Heart left ventricle (tissue), 16 donors: Measurements from ENCODE around the gene RAVER1. TPM values are rescaled to one million over a fixed set of nuclear protein-coding genes. Genes with fewer than 3 reads are reported as not detected.
A peak's percentile ranks its signal among the peaks of the same experiment; 100 is the strongest.
"Not testable (repeated sequence)": the region's sequence is repeated elsewhere in the genome, so short reads cannot be mapped to it uniquely, and the experiment has no call there.

Experiments used
- ATAC-seq, 4 donors: fragments of 200-7000 bp; cut with Tn5 transposase; one replicate each; pipeline ENCODE4 v1.9.1; 2020 to 2022; ENCODE audit warnings: moderate library complexity in 4 of 4, mild to moderate bottlenecking in 3 of 4, moderate number of reproducible peaks in 1 of 4
- DNase-seq, 5 donors: peaks; one replicate each; pipeline ENCODE4 v3.0.0-alpha.2; 2020
- H3K27ac ChIP-seq, 12 donors: fragments of 200-600 bp; sonication (generic) in 4 of 12; one replicate each; pipeline versions ENCODE4 v1.5.0 to v1.8.0; 2016 to 2022; ENCODE audit warnings: mild to moderate bottlenecking in 2 of 12
- H3K27me3 ChIP-seq, 9 donors: fragments of 200-600 bp; sonication (generic) in 2 of 9; one replicate each; pipeline versions ENCODE4 v1.5.1 to v1.8.0; 2016 to 2022; ENCODE audit warnings: mild to moderate bottlenecking in 3 of 9
- H3K36me3 ChIP-seq, 9 donors: fragments of 200-600 bp; sonication (generic) in 2 of 9; one replicate each; pipeline versions ENCODE4 v1.5.0 to v1.8.0; 2018 to 2022; ENCODE audit warnings: mild to moderate bottlenecking in 2 of 9
- H3K4me1 ChIP-seq, 12 donors: fragments of 200-600 bp; sonication (generic) in 4 of 12; one replicate each; pipeline versions ENCODE4 v1.5.0 to v1.8.0; 2016 to 2022; ENCODE audit warnings: mild to moderate bottlenecking in 3 of 12
- H3K4me3 ChIP-seq, 12 donors: fragments of 200-600 bp; sonication (generic) in 4 of 12; one replicate each; pipeline versions ENCODE4 v1.5.0 to v1.8.0; 2017 to 2022; ENCODE audit warnings: mild to moderate bottlenecking in 9 of 12, moderate library complexity in 4 of 12
- H3K9me3 ChIP-seq, 12 donors: fragments of 200-600 bp; sonication (generic) in 4 of 12; one replicate each; pipeline versions ENCODE4 v1.5.0 to v1.8.0; 2016 to 2022; ENCODE audit warnings: mild to moderate bottlenecking in 1 of 12
- CTCF ChIP-seq, 12 donors: fragments of 200-600 bp; sonication (generic) in 4 of 12; IDR thresholded peaks; one replicate each; pipeline versions ENCODE4 v1.5.0 to v1.8.0; 2018 to 2022; ENCODE audit warnings: antibody characterized with exemption in 12 of 12, mild to moderate bottlenecking in 5 of 12
- POLR2A ChIP-seq, 2 donors: fragments of 450-650 bp; IDR thresholded peaks; one replicate each; pipeline ENCODE4 v1.6.1; 2017; ENCODE audit warnings: antibody characterized with exemption in 2 of 2, mild to moderate bottlenecking in 2 of 2, moderate library complexity in 2 of 2
- WGBS, 4 donors: extraction: QIAGEN DNeasy Blood & Tissue Kit in 2 of 4; methylation state at CpG; one replicate each; pipeline versions ENCODE4 v1.1.5 to v1.1.7; 2013 to 2018; 5-methylcytosine and 5-hydroxymethylcytosine counted together
- intact Hi-C, 10 donors: fragments of 100-400 bp; cut with DNase I; formaldehyde crosslinking; loops; one replicate each; pipeline versions ENCODE4 v1.11.1 to v1.14.2; 2022
- polyA plus RNA-seq, 2 donors: library from polyadenylated mRNA; stranded (reverse); fragments of 200-250 nt; gene quantifications; one replicate each; pipeline ENCODE4 v1.2.3, GENCODE V29; 2013
- total RNA-seq, 9 donors: library from RNA; depleted of rRNA in 2 of 9; stranded (reverse); fragments of >200 nt in 2 of 9; fragmentation: NEBNext Ultra II Directional in 3 of 9; extraction: Animal tissue kit (Norgen Biotek cat#: 25700) in 3 of 9; gene quantifications; one replicate each; pipeline versions ENCODE4 v1.1.0 to v1.2.4, GENCODE V29; 2016 to 2023
- donor health status: ischemic (EF 13 %, LVEDD 7.1; RV severe dilation, severe dysfunction).
- donor health status: healthy with polysubstance abuse.
- donor health status: DM: no; HTN: yes; CAD: no.
- donor health status: DM: no; HTN: no; CAD: no.
- donor health status: ischemic (EF 25% LVEDD 6.9; RV normal size, moderate dysfunction).
- donor health status: ischemic (EF 25% LVEDD 5.7; RV mildly dilated, moderate dysfunction).
- donor health status: healthy.
- donor health status: DM: yes; HTN: yes; CAD: no.
- donor health status: ischemic (EF 35%, LVEDD 5.7; RV mildly dilated, moderate dysfunction).
- donor health status: nonischemic (EF 11% LVEDD 7.7; RV severe dilation, severe dysfunction).
- donor health status: DM: yes; HTN: yes; CAD: no.
- donor health status: PGD.
- donor health status: ischemic (EF 29% LVEDD 5.4; RV normal size, mild dysfunction).
- donor health status: nonischemic (EF 23%, LVEDD 6.1; RV moderate dilation, normal function).

The RAVER1 gene
- total and polyA plus RNA-seq, 11 donors: 5.9 to 22.5 (median 14.0) TPM

GRCh38 chr19:10339380-10339960 is 6.1 kb upstream of the RAVER1 start, which contains the start of gene ICAM3:
TSS of gene ICAM3 (minus strand) at chr19:10339624. CDS start at chr19:10339614, 10 bp downstream.
- 59 to 79% (median 66%) methylated on average over 8 to 14 of the region's 14 CpGs for WGBS, 4 donors
- intact Hi-C loops: loop anchor here in 2 of 10 donors (10.0 kb wide), 1 partner anchor 45 kb away; the partner anchor contains the start of gene TYK2 (in 2 of the 2)
- TF ChIP-seq POLR2A (IDR thresholded peaks at IDR 0.05): no peak
- no peak for TF ChIP-seq CTCF (IDR thresholded peaks at IDR 0.05)
- Histone ChIP-seq H3K27me3 (no peaks in the 10 kb centered on the region), H3K27ac (peak within 1 kb of the TSS in 1 of 12 donors; percentile 75), H3K4me3 (peak within 1 kb of the TSS in 3 of 12 donors; percentile 19 to 51 (median 19)), H3K9me3 (no peaks in the 10 kb centered on the region), H3K36me3 (no peaks in the 10 kb centered on the region), H3K4me1 (peaks cover 0 to 30% (median 8%) of the 10 kb centered on the region in 12 donors)
- ATAC-seq: peak in 1 of 4 donors; percentile 11
- DNase-seq: peak in 1 of 5 donors; percentile 47

GRCh38 chr19:10338940-10339339 is 5.6 kb upstream of the RAVER1 start:
- Histone ChIP-seq H3K27ac (peak overlapping the region in 1 of 12 donors; percentile 75), H3K4me3 (peak overlapping the region in 2 of 12 donors; percentile 19 to 51), H3K36me3 (no peaks in the 10 kb centered on the region), H3K9me3 (no peaks in the 10 kb centered on the region), H3K27me3 (no peaks in the 10 kb centered on the region), H3K4me1 (peaks cover 0 to 35% (median 12%) of the 10 kb centered on the region in 12 donors)
- no peak for TF ChIP-seq POLR2A (IDR thresholded peaks at IDR 0.05)
- no peak for TF ChIP-seq CTCF (IDR thresholded peaks at IDR 0.05)
- no peak for ATAC-seq
- 79 to 89% (median 85%) methylated on average over 6 of the region's 6 CpGs for WGBS, 4 donors
- no peak for DNase-seq
- intact Hi-C loops: loop anchor here in 2 of 10 donors (10.0 kb wide), 1 partner anchor 46 kb away; the partner anchor contains the start of gene TYK2 (in 2 of the 2)

- H3K27me3 ChIP-seq, ATAC-seq, H3K27ac ChIP-seq, DNase-seq, H3K4me3 ChIP-seq, H3K36me3 ChIP-seq, H3K9me3 ChIP-seq: not testable (repeated sequence)
- peaks cover 0 to 50% (median 23%) of the 10 kb centered on the region in 12 donors for H3K4me1 ChIP-seq
- WGBS, 4 donors: 95 to 98% (median 96%) methylated on average over 9 of the region's 9 CpGs
- intact Hi-C loops: loop anchor here in 2 of 10 donors (10.0 kb wide), 1 partner anchor 48 kb away; the partner anchor contains the start of gene TYK2 (in 2 of the 2)
These were observed 3.4 kb upstream of the RAVER1 start for GRCh38 chr19:10336725-10337124.

- peaks cover 0 to 54% (median 24%) of the 10 kb centered on the region in 12 donors for H3K4me1 ChIP-seq
- peak overlapping the region in 11 of 12 donors; percentile 35 to 94 (median 85) for H3K27ac ChIP-seq
These were observed 2.1 kb upstream of the RAVER1 start for GRCh38 chr19:10335352-10335985.

More at GRCh38 chr19:10335352-10335985, 2.1 kb upstream of the RAVER1 start:
- WGBS, 4 donors: 46 to 59% (median 54%) methylated on average over 17 to 26 of the region's 26 CpGs
- ATAC-seq: peak in 1 of 4 donors; percentile 17
- TF ChIP-seq CTCF (IDR thresholded peaks at IDR 0.05) (peak in 1 of 12 donors; percentile 4), POLR2A (IDR thresholded peaks at IDR 0.05) (no peak)
- Histone ChIP-seq H3K36me3 (peaks cover 0 to 7% (median under 1%) of the 10 kb centered on the region in 9 donors), H3K4me3 (peak overlapping the region in 9 of 12 donors; percentile 64 to 90 (median 73)), H3K27me3 (no peaks in the 10 kb centered on the region), H3K9me3 (no peaks in the 10 kb centered on the region)
- intact Hi-C loops: loop anchor here in 4 of 10 donors (2.0 to 10.0 kb wide), 2 partner anchors 45 to 49 kb away; partner anchors contain the start of gene TYK2 (in 4 of the 4)
- DNase-seq: peak in 2 of 5 donors; percentile 38 to 53
